H9 (cell line): ENCODE measurements around the gene USP6NL. TPM values are rescaled to one million over a fixed set of nuclear protein-coding genes. Genes with fewer than 3 reads are reported as not detected.

Source experiments
- DNase-seq: peaks from one replicate; pipeline ENCODE4 v3.0.0-alpha.2; 2017
- H2AFZ ChIP-seq: one replicate; pipeline ENCODE4 v1.6.1; 2013; ENCODE audit warnings: mild to moderate bottlenecking, low read length, control low read depth, moderate library complexity
- H2AK5ac ChIP-seq: 2 replicates; pipeline ENCODE4 v1.6.1; 2013; ENCODE audit warnings: low read length, control low read depth, mixed read lengths; ENCODE audit not compliant: insufficient read length
- H2BK120ac ChIP-seq: one replicate; pipeline ENCODE4 v1.6.1; 2013; ENCODE audit warnings: low read depth, mild to moderate bottlenecking, low read length, control low read depth, inconsistent platforms; ENCODE audit not compliant: poor library complexity, severe bottlenecking
- H2BK12ac ChIP-seq: 2 replicates; pipeline ENCODE4 v1.6.1; 2013; ENCODE audit warnings: low read length, control low read depth, mixed read lengths, low read depth; ENCODE audit not compliant: insufficient read length
- H2BK15ac ChIP-seq: 2 replicates; pipeline ENCODE4 v1.6.1; 2013; ENCODE audit warnings: low read depth, low read length, control low read depth
- H2BK20ac ChIP-seq: one replicate; pipeline ENCODE4 v1.6.1; 2013; ENCODE audit warnings: low read depth, mild to moderate bottlenecking, low read length, control low read depth, inconsistent platforms; ENCODE audit not compliant: poor library complexity, severe bottlenecking
- H2BK5ac ChIP-seq: 2 replicates; pipeline ENCODE4 v1.6.1; 2013; ENCODE audit warnings: low read length, control low read depth, mixed read lengths; ENCODE audit not compliant: insufficient read length
- H3K14ac ChIP-seq: 2 replicates; pipeline ENCODE4 v1.6.1; 2013; ENCODE audit warnings: low read length, control low read depth; ENCODE audit not compliant: insufficient read depth
- H3K18ac ChIP-seq: 2 replicates; pipeline ENCODE4 v1.6.1; 2013; ENCODE audit warnings: low read depth, mild to moderate bottlenecking, mixed read lengths, low read length, control low read depth; ENCODE audit not compliant: insufficient read length
- H3K23ac ChIP-seq: 2 replicates; pipeline ENCODE4 v1.6.1; 2013; ENCODE audit warnings: low read length, control low read depth, mixed read lengths, low read depth; ENCODE audit not compliant: insufficient read length
- H3K23me2 ChIP-seq: 2 replicates; pipeline ENCODE4 v1.6.1; 2013; ENCODE audit warnings: low read depth, mild to moderate bottlenecking, mixed read lengths, low read length, control low read depth; ENCODE audit not compliant: insufficient read length, poor library complexity, severe bottlenecking
- H3K27ac ChIP-seq: 2 replicates; pipeline ENCODE4 v1.5.1; 2013; ENCODE audit warnings: low read length, control low read depth, mixed read lengths, low read depth; ENCODE audit not compliant: insufficient read length
- H3K27me3 ChIP-seq: 2 replicates; pipeline ENCODE4 v1.6.1; 2013; ENCODE audit warnings: low read length, control low read depth, inconsistent platforms; ENCODE audit not compliant: insufficient read depth
- H3K4ac ChIP-seq: 2 replicates; pipeline ENCODE4 v1.6.1; 2013; ENCODE audit warnings: low read depth, mild to moderate bottlenecking, control low read depth, inconsistent platforms, low read length, moderate library complexity
- H3K4me1 ChIP-seq: 2 replicates; pipeline ENCODE4 v1.6.1; 2013; ENCODE audit warnings: low read length, control low read depth, inconsistent platforms; ENCODE audit not compliant: insufficient read depth
- H3K4me2 ChIP-seq: 2 replicates; pipeline ENCODE4 v1.6.1; 2013; ENCODE audit warnings: low read length, control low read depth, mixed read lengths; ENCODE audit not compliant: insufficient read length, insufficient read depth
- H3K56ac ChIP-seq: 2 replicates; pipeline ENCODE4 v1.6.1; 2013; ENCODE audit warnings: low read depth, mild to moderate bottlenecking, mixed read lengths, low read length, control low read depth; ENCODE audit not compliant: insufficient read length
- H3K79me1 ChIP-seq: 2 replicates; pipeline ENCODE4 v1.6.1; 2013; ENCODE audit warnings: low read depth, mild to moderate bottlenecking, moderate library complexity, low read length, control low read depth, inconsistent platforms; ENCODE audit not compliant: insufficient read depth, poor library complexity, severe bottlenecking
- H3K79me2 ChIP-seq: 2 replicates; pipeline ENCODE4 v1.6.1; 2013; ENCODE audit warnings: low read length, control low read depth, inconsistent platforms; ENCODE audit not compliant: insufficient read depth
- H3K9ac ChIP-seq: 2 replicates; pipeline ENCODE4 v1.6.1; 2013; ENCODE audit warnings: low read length, control low read depth, mixed read lengths; ENCODE audit not compliant: insufficient read length; ENCODE audit errors: extremely low read depth
- H3K9me3 ChIP-seq: one replicate; pipeline ENCODE4 v1.6.1; 2013; ENCODE audit warnings: low read depth, low read length, inconsistent platforms; ENCODE audit not compliant: control insufficient read depth
- H3T11ph ChIP-seq: one replicate; pipeline ENCODE4 v1.6.1; 2013; ENCODE audit warnings: mild to moderate bottlenecking, low read length, control low read depth, inconsistent platforms
- H4K20me1 ChIP-seq: one replicate; pipeline ENCODE4 v1.6.1; 2013; ENCODE audit not compliant: control insufficient read depth, insufficient read length, insufficient read depth
- H4K5ac ChIP-seq: 2 replicates; pipeline ENCODE4 v1.6.1; 2013; ENCODE audit warnings: low read depth, mild to moderate bottlenecking, mixed read lengths, low read length, control low read depth; ENCODE audit not compliant: insufficient read length
- H4K8ac ChIP-seq: replicated peaks from 2 replicates; pipeline ENCODE4 v1.6.1; 2013; ENCODE audit warnings: low read length, control low read depth, mixed read lengths, low read depth; ENCODE audit not compliant: insufficient read length
- H4K91ac ChIP-seq: 2 replicates; pipeline ENCODE4 v1.6.1; 2013; ENCODE audit warnings: low read depth, mild to moderate bottlenecking, moderate library complexity, mixed read lengths, low read length, control low read depth; ENCODE audit not compliant: insufficient read length
- H3K27ac Mint-ChIP-seq, 3 experiments: 2 replicates in 2 of 3; 3 replicates in 1 of 3; pipeline ENCODE4 v1.8.0; 2020 to 2021; ENCODE audit warnings: mixed read lengths in 3 of 3, mild to moderate bottlenecking in 1 of 3, moderate library complexity in 1 of 3
- H3K27me3 Mint-ChIP-seq: 2 replicates; pipeline ENCODE4 v1.8.0; 2021; ENCODE audit warnings: low read depth, mild to moderate bottlenecking, moderate library complexity, mixed read lengths
- H3K36me3 Mint-ChIP-seq, 3 experiments: 2 replicates in 2 of 3; 3 replicates in 1 of 3; pipeline ENCODE4 v1.8.0; 2020 to 2021; ENCODE audit warnings: low read depth in 3 of 3, mixed read lengths in 3 of 3; ENCODE audit not compliant: insufficient read depth in 1 of 3
- H3K4me1 Mint-ChIP-seq, 2 experiments: 2 replicates each; pipeline ENCODE4 v1.8.0; 2020; ENCODE audit warnings: mixed read lengths in 2 of 2
- H3K4me3 Mint-ChIP-seq, 2 experiments: 2 replicates in 1 of 2; 3 replicates in 1 of 2; pipeline ENCODE4 v1.8.0; 2020 to 2021; ENCODE audit warnings: mild to moderate bottlenecking in 2 of 2, mixed read lengths in 2 of 2, moderate library complexity in 1 of 2
- H3K9me3 Mint-ChIP-seq, 2 experiments: 2 replicates in 1 of 2; 3 replicates in 1 of 2; pipeline ENCODE4 v1.8.0; 2020; ENCODE audit warnings: mild to moderate bottlenecking in 2 of 2, mixed read lengths in 2 of 2, moderate library complexity in 1 of 2
- total RNA-seq: library from RNA; stranded (reverse); gene quantifications from 2 replicates; pipeline ENCODE4 v1.2.1, GENCODE V29; 2021
- TF ChIP-seq, protein P1 (sequence below): fragments of 200-600 bp; sonication (generic); conservative IDR thresholded peaks from 3 replicates; pipeline ENCODE4 v1.8.0; 2021; ENCODE audit warnings: antibody characterized with exemption, mild to moderate bottlenecking

USP6NL gene
- total RNA-seq, 1 experiment from 2014 or later = 28.3 TPM

DNA sequence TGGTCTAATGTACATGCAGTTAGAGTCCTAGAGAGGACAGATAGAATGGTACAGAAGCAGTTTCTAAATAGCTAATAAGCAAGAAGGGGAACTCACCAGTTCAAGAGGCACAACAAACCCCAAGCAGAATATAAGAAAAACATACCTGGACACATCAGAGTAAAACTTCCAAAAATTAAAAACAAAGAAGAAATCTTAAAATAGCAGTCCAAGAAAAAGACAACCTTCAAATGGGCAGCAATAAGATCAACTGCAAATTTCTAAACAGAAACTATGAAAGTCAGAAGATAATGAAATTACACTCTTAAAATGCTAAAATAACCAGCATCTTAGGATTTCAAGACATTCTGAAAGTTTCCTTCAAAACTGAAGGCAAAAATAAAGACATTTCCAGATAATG lies 55.9 kb downstream of the USP6NL start:
- no peak for DNase-seq
- Histone ChIP-seq H3K4me1 (no peaks in the 10 kb centered on the region), H4K8ac (no peak overlapping the region), H3K79me1 (peaks cover 5% of the 10 kb centered on the region), H3K9me3 (no peaks in the 10 kb centered on the region), H2AK5ac (no peak overlapping the region), H3K56ac (no peak overlapping the region), H4K91ac (no peak overlapping the region), H2BK12ac (no peak overlapping the region), H2BK120ac (no peak overlapping the region), H3K23me2 (no peaks in the 10 kb centered on the region), H3K27me3 (no peaks in the 10 kb centered on the region), H2BK5ac (no peak overlapping the region), H2BK20ac (no peak overlapping the region), H4K5ac (no peak overlapping the region), H3K23ac (no peak overlapping the region), H2AFZ (no peak overlapping the region), H3T11ph (no peak overlapping the region), H3K9ac (no peak overlapping the region), H3K4ac (no peak overlapping the region), H3K18ac (no peak overlapping the region), H3K27ac (no peak overlapping the region), H3K14ac (no peak overlapping the region), H3K4me2 (no peak overlapping the region), H3K79me2 (peaks cover 12% of the 10 kb centered on the region; the same call in 1 of the 2 replicates), H4K20me1 (no peaks in the 10 kb centered on the region), H2BK15ac (no peak overlapping the region)
- H3K27me3 Mint-ChIP-seq = no peaks in the 10 kb centered on the region
- H3K9me3 Mint-ChIP-seq = peaks cover 0 to 6% of the 10 kb centered on the region in 2 experiments; a peak in 2 of 5 replicates
- H3K4me3 Mint-ChIP-seq = no peak overlapping the region
- H3K4me1 Mint-ChIP-seq = peaks cover 28 to 29% of the 10 kb centered on the region in 2 experiments
- TF ChIP-seq, protein P1, sequence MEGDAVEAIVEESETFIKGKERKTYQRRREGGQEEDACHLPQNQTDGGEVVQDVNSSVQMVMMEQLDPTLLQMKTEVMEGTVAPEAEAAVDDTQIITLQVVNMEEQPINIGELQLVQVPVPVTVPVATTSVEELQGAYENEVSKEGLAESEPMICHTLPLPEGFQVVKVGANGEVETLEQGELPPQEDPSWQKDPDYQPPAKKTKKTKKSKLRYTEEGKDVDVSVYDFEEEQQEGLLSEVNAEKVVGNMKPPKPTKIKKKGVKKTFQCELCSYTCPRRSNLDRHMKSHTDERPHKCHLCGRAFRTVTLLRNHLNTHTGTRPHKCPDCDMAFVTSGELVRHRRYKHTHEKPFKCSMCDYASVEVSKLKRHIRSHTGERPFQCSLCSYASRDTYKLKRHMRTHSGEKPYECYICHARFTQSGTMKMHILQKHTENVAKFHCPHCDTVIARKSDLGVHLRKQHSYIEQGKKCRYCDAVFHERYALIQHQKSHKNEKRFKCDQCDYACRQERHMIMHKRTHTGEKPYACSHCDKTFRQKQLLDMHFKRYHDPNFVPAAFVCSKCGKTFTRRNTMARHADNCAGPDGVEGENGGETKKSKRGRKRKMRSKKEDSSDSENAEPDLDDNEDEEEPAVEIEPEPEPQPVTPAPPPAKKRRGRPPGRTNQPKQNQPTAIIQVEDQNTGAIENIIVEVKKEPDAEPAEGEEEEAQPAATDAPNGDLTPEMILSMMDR = no peak
- peaks cover 2 to 9% (median 8%) of the 10 kb centered on the region in 3 experiments; a peak in 6 of 7 replicates for H3K36me3 Mint-ChIP-seq
- H3K27ac Mint-ChIP-seq = no peak overlapping the region
